Endothelial cell of umbilical vein (primary cell): ENCODE measurements around the gene GRM7.

Source experiments
- CTCF ChIP-seq, 2 donors: IDR thresholded peaks; 1 replicate in 1 of 2; 2 replicates in 1 of 2; pipeline ENCODE4 v1.5.1; 2011; ENCODE audit warnings: low read length in 2 of 2, mild to moderate bottlenecking in 2 of 2, moderate library complexity in 2 of 2, control low read depth in 1 of 2, inconsistent platforms in 1 of 2, low read depth in 1 of 2; ENCODE audit not compliant: insufficient read depth in 1 of 2; ENCODE audit errors: extremely low read depth in 1 of 2
- EZH2 ChIP-seq: IDR thresholded peaks from 2 replicates; pipeline ENCODE4 v1.6.1; 2012; ENCODE audit warnings: borderline replicate concordance, low read depth, mild to moderate bottlenecking, moderate library complexity, low read length, inconsistent platforms; ENCODE audit not compliant: severe bottlenecking
- POLR2A ChIP-seq: IDR thresholded peaks from 2 replicates; pipeline ENCODE4 v1.6.1; 2012; ENCODE audit warnings: low read depth, mild to moderate bottlenecking, control low read depth, low read length
- POLR2AphosphoS5 ChIP-seq: IDR thresholded peaks from 2 replicates; pipeline ENCODE4 v1.6.1; 2012; ENCODE audit warnings: low read depth, mild to moderate bottlenecking, control low read depth, low read length, moderate library complexity; ENCODE audit not compliant: insufficient read depth

DNA sequence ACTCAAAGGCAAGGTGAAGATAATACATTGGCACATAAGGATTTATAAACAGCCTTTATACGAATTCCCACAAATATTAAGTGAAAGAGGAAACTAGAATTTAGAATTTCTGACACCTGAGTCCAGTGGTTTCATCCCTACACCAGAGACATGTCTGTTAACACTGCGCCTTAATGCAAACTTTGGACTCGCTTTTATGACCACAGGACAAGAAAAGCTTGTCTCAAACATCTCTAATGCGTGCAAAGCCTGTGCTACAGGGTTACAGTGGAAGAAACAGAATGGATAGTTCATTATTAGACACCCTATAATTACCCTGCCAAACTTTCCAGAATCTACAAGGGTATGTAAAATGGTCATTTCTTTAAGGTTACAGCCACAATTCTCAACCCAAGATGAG is 802.9 kb downstream of the GRM7 start:
- TF ChIP-seq EZH2 = no peak
- no peak for TF ChIP-seq POLR2A
- TF ChIP-seq POLR2AphosphoS5 = no peak
- no peak for TF ChIP-seq CTCF (IDR thresholded peaks at IDR 0.05; ENCODE audit: extremely low read depth in 1 of 2, insufficient read depth in 1 of 2, low read depth in 1 of 2, low read length in 2 of 2)
